ENCODE results near the gene AGPAT1.
"Not testable (repeated sequence)": the region's sequence is repeated elsewhere in the genome, so short reads cannot be mapped to it uniquely, and the experiment has no call there.

The AGPAT1 gene

GRCh38 chr6:32187725-32188380 is 12.0 kb upstream of the AGPAT1 start:
- not testable (repeated sequence) for H3K27me3 ChIP-seq (ENCODE audit: insufficient read depth, low read length); H3K4me3 ChIP-seq (ENCODE audit: low read length); H2AFZ ChIP-seq (ENCODE audit: low read depth, low read length); H3K9me3 ChIP-seq (ENCODE audit: low read length)
- Histone ChIP-seq H3K4me1 (ENCODE audit: insufficient read depth, low read length) (peaks cover 22% of the 10 kb centered on the region), H3K36me3 (ENCODE audit: insufficient read depth, low read length) (peaks cover 20% of the 10 kb centered on the region)

GRCh38 chr6:32187009-32187709 is 11.3 kb upstream of the AGPAT1 start:
- no peak overlapping the region for H2AFZ ChIP-seq (ENCODE audit: low read depth, low read length)
- H3K9me3 ChIP-seq (ENCODE audit: low read length), result no peaks in the 10 kb centered on the region
- peaks cover 22% of the 10 kb centered on the region for H3K4me1 ChIP-seq (ENCODE audit: insufficient read depth, low read length)
- H3K36me3 ChIP-seq (ENCODE audit: insufficient read depth, low read length), result peaks cover 27% of the 10 kb centered on the region
- H3K4me3 ChIP-seq (ENCODE audit: low read length), result no peak overlapping the region
- no peaks in the 10 kb centered on the region for H3K27me3 ChIP-seq (ENCODE audit: insufficient read depth, low read length)

DNA sequence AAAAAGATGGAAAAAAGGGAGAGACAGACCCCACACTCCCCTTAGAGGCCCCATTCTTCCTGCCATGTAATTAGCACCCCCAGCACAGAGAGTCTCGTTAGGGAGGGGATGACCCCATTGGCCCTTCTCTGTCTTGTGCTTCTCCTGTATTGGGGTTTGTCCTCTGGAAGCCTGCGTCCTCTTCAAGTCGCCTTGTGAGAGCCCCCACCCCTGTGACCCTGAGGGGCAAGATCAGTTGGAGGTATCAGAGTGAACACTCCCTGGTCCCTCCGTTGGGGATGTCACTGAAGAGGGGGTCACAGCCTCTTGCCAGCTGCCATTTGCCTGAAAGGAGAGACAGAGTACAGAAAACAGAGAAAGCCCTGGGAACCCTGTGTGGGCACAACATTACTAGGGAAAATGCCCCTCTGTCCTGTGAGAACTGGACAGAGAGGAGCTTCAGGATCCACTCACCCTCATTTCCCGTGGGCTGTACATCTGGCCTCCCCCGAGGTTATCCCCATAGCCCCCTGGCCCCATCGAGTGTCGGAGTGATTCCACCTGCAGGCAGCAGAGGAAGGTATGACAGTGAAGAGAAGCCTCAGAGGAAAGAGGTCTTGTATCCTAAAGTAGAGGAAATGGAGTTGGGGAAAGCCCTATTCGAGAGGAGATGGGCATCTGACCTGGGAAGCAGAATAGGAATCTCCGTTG is 10.4 kb upstream of the AGPAT1 start:
- not testable (repeated sequence) for H3K9me3 ChIP-seq (ENCODE audit: low read length); H2AFZ ChIP-seq (ENCODE audit: low read depth, low read length); H3K27me3 ChIP-seq (ENCODE audit: insufficient read depth, low read length); H3K4me3 ChIP-seq (ENCODE audit: low read length)
- peaks cover 21% of the 10 kb centered on the region for H3K4me1 ChIP-seq (ENCODE audit: insufficient read depth, low read length)
- peaks cover 32% of the 10 kb centered on the region for H3K36me3 ChIP-seq (ENCODE audit: insufficient read depth, low read length)

DNA sequence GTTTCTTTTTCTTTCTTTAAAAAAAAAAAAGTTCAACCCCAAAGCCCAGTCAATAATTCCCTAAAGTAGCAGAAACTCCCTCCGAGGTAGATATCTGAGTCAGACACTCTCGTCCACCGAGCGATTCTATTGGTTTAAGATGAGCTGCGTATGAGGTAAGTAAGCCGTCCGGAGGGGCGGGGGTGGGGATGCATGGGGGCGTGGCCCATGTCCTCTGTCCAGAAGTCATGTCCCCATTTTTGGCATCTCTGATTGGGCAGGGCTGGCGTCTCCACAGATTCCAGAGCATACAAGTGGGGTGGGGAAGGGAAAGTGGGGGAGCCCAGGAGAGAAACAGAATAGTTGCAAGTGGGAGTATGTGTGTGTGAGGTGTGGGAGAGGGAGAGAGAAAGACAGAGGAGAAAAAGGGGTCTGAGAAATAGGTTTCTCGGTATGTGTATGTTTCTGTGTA is 9.8 kb upstream of the AGPAT1 start:
- not testable (repeated sequence) for H2AFZ ChIP-seq (ENCODE audit: low read depth, low read length); H3K4me3 ChIP-seq (ENCODE audit: low read length); H3K9me3 ChIP-seq (ENCODE audit: low read length); H3K27me3 ChIP-seq (ENCODE audit: insufficient read depth, low read length)
- peaks cover 15% of the 10 kb centered on the region for H3K4me1 ChIP-seq (ENCODE audit: insufficient read depth, low read length)
- peaks cover 37% of the 10 kb centered on the region for H3K36me3 ChIP-seq (ENCODE audit: insufficient read depth, low read length)

DNA sequence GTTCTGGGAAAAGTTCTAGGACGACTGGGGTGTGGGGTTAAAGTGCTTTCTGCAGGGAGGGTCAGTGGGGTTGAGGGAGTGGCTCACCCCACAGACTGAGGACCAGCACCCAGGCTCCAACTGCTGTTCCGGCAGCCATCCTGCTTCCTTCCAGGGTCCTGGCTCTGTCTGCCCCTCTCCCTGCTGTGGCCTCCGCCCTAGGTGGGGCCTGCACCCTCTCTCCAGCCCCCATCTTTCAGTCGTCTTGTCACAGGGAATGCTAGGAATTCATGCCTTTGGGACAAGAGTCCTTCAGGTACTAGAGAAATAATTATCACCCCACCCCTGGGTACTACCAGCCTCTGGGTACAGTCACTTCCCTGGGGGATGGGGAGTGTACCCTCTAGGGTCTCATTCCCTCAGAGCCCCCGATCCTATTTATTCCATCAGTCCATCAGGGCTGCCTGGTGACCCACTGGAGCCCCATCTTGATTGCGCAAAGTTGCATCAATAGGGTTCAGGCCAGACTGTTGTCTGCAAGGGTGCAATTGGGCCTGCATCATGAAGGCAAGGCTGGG is 8.3 kb upstream of the AGPAT1 start, which contains the start of gene AGER:
TSS of gene AGER (minus strand) at position 170 of the 557 bp plus-strand sequence. CDS start at position 139, 31 bp downstream.
- no peak within 1 kb of the TSS for H2AFZ ChIP-seq (ENCODE audit: low read depth, low read length)
- H3K36me3 ChIP-seq (ENCODE audit: insufficient read depth, low read length), result peaks cover 43% of the 10 kb centered on the region
- no peaks in the 10 kb centered on the region for H3K9me3 ChIP-seq (ENCODE audit: low read length)
- no peaks in the 10 kb centered on the region for H3K27me3 ChIP-seq (ENCODE audit: insufficient read depth, low read length)
- no peak within 1 kb of the TSS for H3K4me3 ChIP-seq (ENCODE audit: low read length)
- H3K4me1 ChIP-seq (ENCODE audit: insufficient read depth, low read length), result peaks cover 19% of the 10 kb centered on the region

DNA sequence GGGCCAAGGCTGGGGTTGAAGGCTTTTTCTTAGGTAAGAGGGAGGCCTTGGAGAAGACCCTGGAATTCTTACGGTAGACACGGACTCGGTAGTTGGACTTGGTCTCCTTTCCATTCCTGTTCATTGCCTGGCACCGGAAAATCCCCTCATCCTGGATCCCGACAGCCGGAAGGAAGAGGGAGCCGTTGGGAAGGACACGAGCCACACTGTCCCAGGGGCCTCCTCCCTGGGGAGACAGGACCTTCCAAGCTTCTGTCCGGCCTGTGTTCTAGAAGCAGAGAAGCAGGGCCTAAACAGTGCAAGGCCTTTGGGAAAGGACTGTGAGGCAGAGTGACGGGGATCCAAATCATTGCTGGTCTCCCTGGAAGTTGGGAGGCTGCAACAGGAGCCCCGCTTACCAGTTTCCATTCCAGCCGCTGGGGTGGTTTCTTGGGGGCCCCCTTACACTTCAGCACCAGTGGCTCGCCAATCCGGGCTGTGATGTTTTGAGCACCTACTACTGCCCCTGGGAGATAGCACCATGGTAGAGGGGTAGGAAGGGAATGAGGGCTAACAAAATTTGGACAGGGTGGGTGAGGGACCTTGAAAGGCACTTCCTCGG is 7.7 kb upstream of the AGPAT1 start:
- no peaks in the 10 kb centered on the region for H3K27me3 ChIP-seq (ENCODE audit: insufficient read depth, low read length)
- H3K4me1 ChIP-seq (ENCODE audit: insufficient read depth, low read length), result peaks cover 19% of the 10 kb centered on the region
- no peaks in the 10 kb centered on the region for H3K9me3 ChIP-seq (ENCODE audit: low read length)
- H3K4me3 ChIP-seq (ENCODE audit: low read length), result no peak overlapping the region
- H3K36me3 ChIP-seq (ENCODE audit: insufficient read depth, low read length), result peaks cover 43% of the 10 kb centered on the region
- no peak overlapping the region for H2AFZ ChIP-seq (ENCODE audit: low read depth, low read length)

GRCh38 chr6:32183030-32183429 is 7.1 kb upstream of the AGPAT1 start:
- no peaks in the 10 kb centered on the region for H3K27me3 ChIP-seq (ENCODE audit: insufficient read depth, low read length)
- H3K4me3 ChIP-seq (ENCODE audit: low read length), result no peak overlapping the region
- peaks cover 15% of the 10 kb centered on the region for H3K4me1 ChIP-seq (ENCODE audit: insufficient read depth, low read length)
- peaks cover 42% of the 10 kb centered on the region for H3K36me3 ChIP-seq (ENCODE audit: insufficient read depth, low read length)
- H2AFZ ChIP-seq (ENCODE audit: low read depth, low read length), result no peak overlapping the region
- no peaks in the 10 kb centered on the region for H3K9me3 ChIP-seq (ENCODE audit: low read length)

DNA sequence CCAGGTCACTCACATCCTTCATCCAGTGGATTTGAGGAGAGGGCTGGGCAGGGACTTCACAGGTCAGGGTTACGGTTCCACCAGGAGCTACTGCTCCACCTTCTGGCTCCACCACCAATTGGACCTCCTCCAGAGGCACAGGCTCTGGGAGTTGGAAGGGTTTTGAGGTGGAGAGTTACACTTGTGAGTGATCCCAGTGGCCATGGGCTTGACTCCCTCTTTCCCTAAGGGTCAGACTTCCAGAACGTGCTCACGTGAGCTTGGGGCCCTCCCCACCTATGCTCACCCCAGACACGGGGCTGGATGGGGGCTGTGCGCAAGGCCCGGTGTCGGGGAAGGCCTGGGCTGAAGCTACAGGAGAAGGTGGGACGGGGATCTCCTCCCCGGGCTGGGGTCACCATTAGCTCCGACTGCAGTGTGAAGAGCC is 6.7 kb upstream of the AGPAT1 start:
- Histone ChIP-seq H2AFZ (ENCODE audit: low read depth, low read length) (no peak overlapping the region), H3K9me3 (ENCODE audit: low read length) (no peaks in the 10 kb centered on the region), H3K27me3 (ENCODE audit: insufficient read depth, low read length) (no peaks in the 10 kb centered on the region), H3K4me1 (ENCODE audit: insufficient read depth, low read length) (peaks cover 14% of the 10 kb centered on the region), H3K4me3 (ENCODE audit: low read length) (no peak overlapping the region), H3K36me3 (ENCODE audit: insufficient read depth, low read length) (peaks cover 37% of the 10 kb centered on the region)

- H3K4me3 ChIP-seq (ENCODE audit: low read length), result no peak overlapping the region
- H3K27me3 ChIP-seq (ENCODE audit: insufficient read depth, low read length), result no peaks in the 10 kb centered on the region
- no peak overlapping the region for H2AFZ ChIP-seq (ENCODE audit: low read depth, low read length)
- H3K36me3 ChIP-seq (ENCODE audit: insufficient read depth, low read length), result peaks cover 32% of the 10 kb centered on the region
- H3K4me1 ChIP-seq (ENCODE audit: insufficient read depth, low read length), result peaks cover 18% of the 10 kb centered on the region
- no peaks in the 10 kb centered on the region for H3K9me3 ChIP-seq (ENCODE audit: low read length)
Measured at GRCh38 chr6:32181915-32182529, 6.1 kb upstream of the AGPAT1 start.

- Histone ChIP-seq H3K4me3 (ENCODE audit: low read length) (no peak overlapping the region), H3K4me1 (ENCODE audit: insufficient read depth, low read length) (peaks cover 23% of the 10 kb centered on the region), H3K36me3 (ENCODE audit: insufficient read depth, low read length) (peaks cover 27% of the 10 kb centered on the region), H3K27me3 (ENCODE audit: insufficient read depth, low read length) (no peaks in the 10 kb centered on the region), H3K9me3 (ENCODE audit: low read length) (no peaks in the 10 kb centered on the region), H2AFZ (ENCODE audit: low read depth, low read length) (no peak overlapping the region)
Measured at GRCh38 chr6:32181148-32181702, 5.3 kb upstream of the AGPAT1 start.

GRCh38 chr6:32179766-32180405 is 4.0 kb upstream of the AGPAT1 start:
- H2AFZ ChIP-seq (ENCODE audit: low read depth, low read length), result no peak overlapping the region
- no peak overlapping the region for H3K4me3 ChIP-seq (ENCODE audit: low read length)

More at GRCh38 chr6:32179766-32180405, 4.0 kb upstream of the AGPAT1 start:
- Histone ChIP-seq H3K4me1 (ENCODE audit: insufficient read depth, low read length) (peaks cover 29% of the 10 kb centered on the region), H3K27me3 (ENCODE audit: insufficient read depth, low read length) (no peaks in the 10 kb centered on the region), H3K36me3 (ENCODE audit: insufficient read depth, low read length) (peaks cover 27% of the 10 kb centered on the region), H3K9me3 (ENCODE audit: low read length) (no peaks in the 10 kb centered on the region)
